OCI-LY7 (cell line): ENCODE data around the gene TMEM19. TPM values are rescaled to one million over a fixed set of nuclear protein-coding genes. Genes with fewer than 3 reads are reported as not detected.
A peak's percentile ranks its signal among the peaks of the same experiment; 100 is the strongest.

Source experiments
- BruUV-seq: library from RNA; stranded (reverse); fragments of 400-500 nt; replicated peaks from 2 replicates; lab custom pipeline; 2021; lab: Mats Ljungman, UMichigan
- CTCF ChIA-PET: fragments of 300-600 bp; sonication (Branson Sonifier 250); formaldehyde crosslinking; loops from one replicate; lab custom pipeline; 2022; ENCODE audit warnings: antibody characterized with exemption; ENCODE audit not compliant: unreplicated experiment; lab: Charles Lee
- POLR2A ChIA-PET: fragments of 300-600 bp; sonication (Branson Sonifier 250); formaldehyde crosslinking; loops from one replicate; lab custom pipeline; 2022; ENCODE audit warnings: antibody characterized with exemption; lab: Charles Lee
- DNase-seq: peaks from one replicate; pipeline ENCODE4 v3.0.0-alpha.2; 2015; ENCODE audit warnings: low spot score
- H2AFZ ChIP-seq: fragments of 200-600 bp; sonication (generic), shearing (Covaris generic); 2 replicates; pipeline ENCODE4 v1.6.1; 2014; ENCODE audit warnings: mild to moderate bottlenecking, antibody characterized with exemption, low read length, moderate library complexity
- H3K27ac ChIP-seq: fragments of 200-600 bp; sonication (generic); 2 replicates; pipeline ENCODE4 v1.5.1; 2014; ENCODE audit warnings: mixed run types, low read depth, mild to moderate bottlenecking, moderate library complexity, low read length, inconsistent platforms; ENCODE audit not compliant: poor library complexity, severe bottlenecking
- H3K36me3 ChIP-seq: fragments of 200-600 bp; sonication (generic); 2 replicates; pipeline ENCODE4 v1.6.1; 2014; ENCODE audit warnings: mild to moderate bottlenecking, antibody characterized with exemption, low read length, moderate library complexity, mixed read lengths; ENCODE audit not compliant: insufficient read depth
- H3K4me1 ChIP-seq: fragments of 200-600 bp; sonication (generic); 2 replicates; pipeline ENCODE4 v1.5.1; 2014; ENCODE audit warnings: mild to moderate bottlenecking, low read length; ENCODE audit not compliant: insufficient read depth, poor library complexity, severe bottlenecking
- H3K4me2 ChIP-seq: fragments of 200-600 bp; sonication (generic); 2 replicates; pipeline ENCODE4 v1.6.1; 2014; ENCODE audit warnings: mild to moderate bottlenecking, low read length
- H3K4me3 ChIP-seq: fragments of 200-600 bp; sonication (generic); 2 replicates; pipeline ENCODE4 v1.5.1; 2014; ENCODE audit warnings: mild to moderate bottlenecking, low read depth, low read length; ENCODE audit not compliant: poor library complexity, severe bottlenecking
- H3K79me2 ChIP-seq: fragments of 200-600 bp; sonication (generic); 2 replicates; pipeline ENCODE4 v1.6.1; 2016; ENCODE audit warnings: low read depth, mild to moderate bottlenecking, low read length, moderate library complexity, mixed read lengths; ENCODE audit not compliant: insufficient read depth
- H3K9me2 ChIP-seq: fragments of 200-600 bp; sonication (generic); 2 replicates; pipeline ENCODE4 v1.6.1; 2016; ENCODE audit warnings: mild to moderate bottlenecking, low read length, mixed read lengths; ENCODE audit not compliant: insufficient read depth
- H3K9me3 ChIP-seq: fragments of 200-600 bp; sonication (generic); 2 replicates; pipeline ENCODE4 v1.6.1; 2014; ENCODE audit warnings: mild to moderate bottlenecking, mixed run types, low read length, mixed read lengths
- H4K20me1 ChIP-seq: fragments of 200-600 bp; sonication (generic); 2 replicates; pipeline ENCODE4 v1.6.1; 2014; ENCODE audit warnings: mild to moderate bottlenecking, antibody characterized with exemption, low read length, moderate library complexity, mixed read lengths; ENCODE audit not compliant: insufficient read depth
- CTCF ChIP-seq: fragments of 200-600 bp; sonication (generic); conservative IDR thresholded peaks from 2 replicates; pipeline ENCODE4 v1.5.1; 2014; ENCODE audit warnings: mild to moderate bottlenecking, antibody characterized with exemption, low read length, moderate library complexity, mixed read lengths
- EZH2phosphoT487 ChIP-seq: fragments of 200-600 bp; sonication (generic); IDR thresholded peaks from 2 replicates; pipeline ENCODE4 v1.6.1; 2018; ENCODE audit warnings: low read depth, borderline replicate concordance, mild to moderate bottlenecking, mixed run types, antibody characterized with exemption, low read length, moderate library complexity, mixed read lengths
- intact Hi-C: fragments of 100-400 bp; cut with micrococcal nuclease; formaldehyde crosslinking; loops from one replicate; pipeline ENCODE4 v1.10.0; 2022; ENCODE audit not compliant: unreplicated experiment
- total RNA-seq, 2 experiments: library from RNA; depleted of rRNA in 1 of 2; stranded (reverse); fragments of >200 nt in 1 of 2; shearing (Covaris generic) in 1 of 2; gene quantifications; 2 replicates each; pipeline ENCODE4 v1.2.3, GENCODE V29; 2014 to 2022

The TMEM19 gene
- total RNA-seq, 2 experiments from 2014 or later = 38.3 to 40.4 TPM

DNA sequence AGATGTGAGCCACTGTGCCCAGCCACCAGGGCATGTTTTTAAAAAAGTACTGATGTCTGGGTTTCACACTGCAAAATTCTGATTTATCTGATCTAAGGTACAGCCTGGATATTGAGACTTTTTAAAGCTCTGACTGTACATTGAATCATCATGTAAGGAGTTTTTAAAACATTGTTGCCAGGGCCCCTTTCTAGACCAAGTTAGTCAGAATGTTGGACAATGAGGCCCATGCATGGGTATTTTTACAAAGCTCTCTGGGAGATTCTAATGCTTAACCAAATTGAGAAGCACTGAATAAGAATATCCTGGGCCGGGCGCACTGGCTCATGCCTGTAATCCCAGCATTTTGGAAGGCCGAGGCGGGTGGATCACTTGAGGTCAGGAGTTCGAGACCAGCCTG is 16.7 kb downstream of the TMEM19 start:
- intact Hi-C loops = no loop called here
- no peak for TF ChIP-seq CTCF
- TF ChIP-seq EZH2phosphoT487 = no peak
- H3K36me3 ChIP-seq = peaks cover 89% of the 10 kb centered on the region
- no peak overlapping the region for H3K4me3 ChIP-seq
- H3K79me2 ChIP-seq = no peaks in the 10 kb centered on the region
- no peak overlapping the region for H3K27ac ChIP-seq
- peaks cover 4% of the 10 kb centered on the region for H3K4me1 ChIP-seq
- no peaks in the 10 kb centered on the region for H4K20me1 ChIP-seq
- H3K9me2 ChIP-seq = no peaks in the 10 kb centered on the region
- no peak overlapping the region for H3K4me2 ChIP-seq
- no peaks in the 10 kb centered on the region for H3K9me3 ChIP-seq
- no peak overlapping the region for H2AFZ ChIP-seq
- ChIA-PET CTCF (no interaction called here), POLR2A (interaction anchor here (1.4 kb wide), 1 partner anchor 10 kb away, joined by 5 read pairs; no protein-coding TSS in a partner anchor)
- no TSS peak for BruUV-seq
- no peak for DNase-seq

DNA sequence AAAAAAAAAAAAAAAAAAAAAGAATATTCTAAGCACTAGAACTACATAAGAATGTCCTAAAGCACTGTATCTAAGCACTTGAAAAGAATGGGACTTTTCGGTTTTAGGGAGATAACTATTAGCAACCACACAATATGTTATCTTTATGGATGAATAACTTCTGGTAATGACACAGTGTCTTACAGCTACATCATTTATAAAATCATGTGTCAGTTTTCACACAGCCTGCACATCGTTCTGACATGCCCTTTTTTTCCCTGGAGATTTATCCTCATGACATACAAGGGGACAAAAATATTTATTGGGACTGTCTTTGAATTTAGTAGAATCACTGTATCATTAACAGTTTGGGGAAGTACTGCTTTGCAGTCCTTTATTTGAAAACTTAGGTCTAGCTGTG is 17.3 kb downstream of the TMEM19 start:
- ChIA-PET POLR2A (interaction anchor here (0.6 to 1.5 kb wide), 10 partner anchors 9 to 1645 kb away, joined by 3 to 7 read pairs (median 4); partner anchors contain the start of genes TMEM19 and ZFC3H1), CTCF (no interaction called here)

More for the DNA sequence above, 17.3 kb downstream of the TMEM19 start:
- Histone ChIP-seq H3K36me3 (peaks cover 85% of the 10 kb centered on the region), H2AFZ (no peak overlapping the region), H3K4me2 (no peak overlapping the region), H3K9me2 (no peaks in the 10 kb centered on the region), H3K4me1 (no peaks in the 10 kb centered on the region), H3K27ac (no peak overlapping the region), H4K20me1 (no peaks in the 10 kb centered on the region), H3K4me3 (no peak overlapping the region), H3K9me3 (no peaks in the 10 kb centered on the region), H3K79me2 (no peaks in the 10 kb centered on the region)
- no peak for DNase-seq
- TF ChIP-seq EZH2phosphoT487 = no peak
- no peak for TF ChIP-seq CTCF
- intact Hi-C loops = no loop called here
- TSS peak; percentile 12 for BruUV-seq
